Peyer's patch (tissue), 4 donors: ENCODE data around the gene NFAM1.

Experiments used
- CTCF ChIP-seq, 6 experiments: fragments of 450-650 bp in 4 of 6; fragments of 200-600 bp in 2 of 6; sonication (generic) in 1 of 6; IDR thresholded peaks; one replicate each; pipeline ENCODE4 v1.5.1; 2017 to 2019; ENCODE audit warnings: antibody characterized with exemption in 6 of 6, mild to moderate bottlenecking in 3 of 6, moderate library complexity in 1 of 6
- POLR2A ChIP-seq, 2 donors: fragments of 450-650 bp; IDR thresholded peaks; one replicate each; pipeline ENCODE4 v1.5.1; 2017; ENCODE audit warnings: antibody characterized with exemption in 2 of 2, mild to moderate bottlenecking in 2 of 2, moderate library complexity in 2 of 2

GRCh38 chr22:42335839-42336378 is 96.3 kb downstream of the NFAM1 start:
- no peak for TF ChIP-seq CTCF (IDR thresholded peaks at IDR 0.05)
- TF ChIP-seq POLR2A (IDR thresholded peaks at IDR 0.05), result no peak
